GM23248 (cell line): ENCODE measurements around the gene THOP1.

Experiments used
- EZH2 ChIP-seq: fragments of 200-600 bp; sonication (generic); IDR thresholded peaks from 2 replicates; pipeline ENCODE4 v1.6.1; 2018; ENCODE audit warnings: antibody characterized with exemption, mild to moderate bottlenecking; ENCODE audit not compliant: insufficient read depth, poor library complexity, severe bottlenecking
- EZH2phosphoT487 ChIP-seq: fragments of 200-600 bp; sonication (generic); IDR thresholded peaks from 2 replicates; pipeline ENCODE4 v1.6.1; 2018; ENCODE audit warnings: antibody characterized with exemption, moderate library complexity, mild to moderate bottlenecking, low read depth; ENCODE audit not compliant: insufficient read depth

GRCh38 chr19:2790557-2791271 lies 5.4 kb downstream of the THOP1 start:
- TF ChIP-seq EZH2 (no peak), EZH2phosphoT487 (no peak)
